Measurements from ENCODE around the gene VCAN.

DNA sequence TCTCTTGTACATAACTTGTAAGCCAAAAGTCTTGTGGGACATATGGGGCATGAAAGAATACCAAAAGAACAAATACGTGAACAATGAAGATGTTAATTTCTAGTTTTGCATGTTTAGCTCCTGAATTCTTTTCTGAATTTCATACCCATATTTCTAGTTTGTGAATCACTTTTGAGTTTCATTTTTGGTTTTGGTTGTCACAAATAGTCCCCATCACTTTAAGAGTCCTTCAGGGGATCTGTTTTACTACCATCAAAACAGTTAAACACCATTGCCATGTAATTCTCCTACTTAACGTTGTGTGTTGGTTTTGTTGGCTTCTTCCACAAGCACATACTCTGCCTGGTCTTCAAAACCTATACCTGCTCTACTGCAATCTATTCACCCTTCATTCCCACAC is 27.0 kb downstream of the VCAN start:
- TF ChIP-seq, protein P1, sequence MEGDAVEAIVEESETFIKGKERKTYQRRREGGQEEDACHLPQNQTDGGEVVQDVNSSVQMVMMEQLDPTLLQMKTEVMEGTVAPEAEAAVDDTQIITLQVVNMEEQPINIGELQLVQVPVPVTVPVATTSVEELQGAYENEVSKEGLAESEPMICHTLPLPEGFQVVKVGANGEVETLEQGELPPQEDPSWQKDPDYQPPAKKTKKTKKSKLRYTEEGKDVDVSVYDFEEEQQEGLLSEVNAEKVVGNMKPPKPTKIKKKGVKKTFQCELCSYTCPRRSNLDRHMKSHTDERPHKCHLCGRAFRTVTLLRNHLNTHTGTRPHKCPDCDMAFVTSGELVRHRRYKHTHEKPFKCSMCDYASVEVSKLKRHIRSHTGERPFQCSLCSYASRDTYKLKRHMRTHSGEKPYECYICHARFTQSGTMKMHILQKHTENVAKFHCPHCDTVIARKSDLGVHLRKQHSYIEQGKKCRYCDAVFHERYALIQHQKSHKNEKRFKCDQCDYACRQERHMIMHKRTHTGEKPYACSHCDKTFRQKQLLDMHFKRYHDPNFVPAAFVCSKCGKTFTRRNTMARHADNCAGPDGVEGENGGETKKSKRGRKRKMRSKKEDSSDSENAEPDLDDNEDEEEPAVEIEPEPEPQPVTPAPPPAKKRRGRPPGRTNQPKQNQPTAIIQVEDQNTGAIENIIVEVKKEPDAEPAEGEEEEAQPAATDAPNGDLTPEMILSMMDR (IDR thresholded peaks at IDR 0.05): no peak
- no peak for TF ChIP-seq POLR2A (IDR thresholded peaks at IDR 0.05)
